ENCODE measurements around the gene CYP1B1. TPM values are rescaled to one million over a fixed set of nuclear protein-coding genes. Genes with fewer than 3 reads are reported as not detected.

The CYP1B1 gene
- polyA plus RNA-seq, 3 donors = 63.2 to 250 (median 162) TPM

DNA sequence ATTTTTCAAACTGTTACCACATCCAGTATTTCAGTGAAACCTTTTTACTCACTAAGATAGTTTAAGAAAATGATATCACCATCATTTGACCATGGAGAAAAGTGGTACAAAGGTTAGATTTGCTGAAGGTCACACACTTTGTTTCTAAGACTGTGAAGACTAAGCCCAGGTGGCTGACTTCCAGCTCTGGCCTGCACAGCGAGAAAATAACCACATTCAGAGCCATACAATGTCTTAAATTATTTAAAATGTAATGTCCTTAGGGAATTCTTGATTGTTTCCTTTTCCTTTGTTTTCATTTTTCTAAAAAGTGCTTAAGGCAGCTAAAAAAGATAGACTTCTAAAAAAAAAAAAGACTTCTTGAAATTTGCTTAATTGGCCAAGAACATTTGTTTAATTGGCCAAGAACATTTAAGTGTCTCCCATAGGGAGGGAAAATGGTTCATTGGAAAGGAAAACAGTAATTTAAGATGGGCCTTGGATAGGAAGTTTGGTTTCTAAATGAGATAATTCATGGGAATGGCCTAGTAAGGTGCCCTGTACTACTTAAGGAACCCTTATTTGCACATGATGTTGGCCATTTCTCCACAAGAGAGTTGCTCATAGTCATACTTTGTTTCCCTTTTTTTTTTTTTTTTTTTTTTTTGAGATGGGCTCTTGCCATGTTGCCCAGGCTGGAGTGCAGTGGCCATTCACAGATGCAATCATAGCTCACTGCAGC is 45.2 kb downstream of the CYP1B1 start:
- Histone ChIP-seq H3K4me1 (ENCODE audit: control insufficient read depth in 1 of 2, insufficient read depth in 2 of 2, low read length in 2 of 2) (no peaks in the 10 kb centered on the region), H3K36me3 (replicated peaks in 1 of 2; ENCODE audit: control insufficient read depth in 1 of 2, insufficient read depth in 2 of 2, low read length in 2 of 2) (no peaks in the 10 kb centered on the region), H4K20me1 (ENCODE audit: insufficient read depth, low read length) (no peaks in the 10 kb centered on the region), H3K4me3 (replicated peaks in 1 of 3; ENCODE audit: low read depth in 2 of 3, low read length in 3 of 3) (no peak overlapping the region), H3K27me3 (ENCODE audit: control insufficient read depth in 2 of 2, insufficient read depth in 2 of 2, low read length in 2 of 2) (peaks cover 6 to 14% of the 10 kb centered on the region in 2 donors), H2AFZ (ENCODE audit: insufficient read depth, low read depth, low read length, poor library complexity, severe bottlenecking) (no peak overlapping the region), H3K27ac (ENCODE audit: low read depth in 1 of 2, low read length in 2 of 2) (no peak overlapping the region), H3K9ac (ENCODE audit: insufficient read depth, low read length, poor library complexity, severe bottlenecking) (no peak overlapping the region), H3K79me2 (ENCODE audit: insufficient read depth, low read length) (no peaks in the 10 kb centered on the region), H3K4me2 (replicated peaks; ENCODE audit: extremely low read depth, low read length, poor library complexity, severe bottlenecking) (no peak overlapping the region), H3K9me3 (replicated peaks in 1 of 2; ENCODE audit: control insufficient read depth in 1 of 2, insufficient read depth in 1 of 2, low read length in 2 of 2) (no peaks in the 10 kb centered on the region)
- H3K27me3 Mint-ChIP-seq (ENCODE audit: low read depth in 3 of 3) = peaks cover 16 to 34% (median 17%) of the 10 kb centered on the region in 3 donors
- no CpG with 5 or more reads among the region's 1 CpG for WGBS (ENCODE audit: insufficient coverage)
- H3K36me3 Mint-ChIP-seq = no peaks in the 10 kb centered on the region
- no peak overlapping the region for H3K4me3 Mint-ChIP-seq
- no peak for DNase-seq
- H3K9me3 Mint-ChIP-seq = peaks cover 0 to 10% (median 0%) of the 10 kb centered on the region in 7 donors
- intact Hi-C loops (cut with micrococcal nuclease) = no loop called here
- H3K4me1 Mint-ChIP-seq = peaks cover 2% of the 10 kb centered on the region
- H3K27ac Mint-ChIP-seq = no peak overlapping the region
- no peak for TF ChIP-seq CTCF (IDR thresholded peaks at IDR 0.05)

GRCh38 chr2:38029512-38029911 is 46.4 kb downstream of the CYP1B1 start:
- no CpG with 5 or more reads among the region's 5 CpGs for WGBS (ENCODE audit: insufficient coverage)
- Histone ChIP-seq H3K27ac (ENCODE audit: low read depth in 1 of 2, low read length in 2 of 2) (no peak overlapping the region), H3K36me3 (replicated peaks in 1 of 2; ENCODE audit: control insufficient read depth in 1 of 2, insufficient read depth in 2 of 2, low read length in 2 of 2) (no peaks in the 10 kb centered on the region), H3K4me1 (ENCODE audit: control insufficient read depth in 1 of 2, insufficient read depth in 2 of 2, low read length in 2 of 2) (no peaks in the 10 kb centered on the region), H3K79me2 (ENCODE audit: insufficient read depth, low read length) (no peaks in the 10 kb centered on the region), H4K20me1 (ENCODE audit: insufficient read depth, low read length) (no peaks in the 10 kb centered on the region), H3K9ac (ENCODE audit: insufficient read depth, low read length, poor library complexity, severe bottlenecking) (no peak overlapping the region), H3K4me2 (replicated peaks; ENCODE audit: extremely low read depth, low read length, poor library complexity, severe bottlenecking) (no peak overlapping the region), H2AFZ (ENCODE audit: insufficient read depth, low read depth, low read length, poor library complexity, severe bottlenecking) (no peak overlapping the region), H3K9me3 (replicated peaks in 1 of 2; ENCODE audit: control insufficient read depth in 1 of 2, insufficient read depth in 1 of 2, low read length in 2 of 2) (no peaks in the 10 kb centered on the region), H3K27me3 (ENCODE audit: control insufficient read depth in 2 of 2, insufficient read depth in 2 of 2, low read length in 2 of 2) (peaks cover 3 to 13% of the 10 kb centered on the region in 2 donors), H3K4me3 (replicated peaks in 1 of 3; ENCODE audit: low read depth in 2 of 3, low read length in 3 of 3) (no peak overlapping the region)
- Mint-ChIP-seq H3K36me3 (no peaks in the 10 kb centered on the region), H3K4me1 (no peaks in the 10 kb centered on the region), H3K9me3 (peaks cover 0 to 10% (median 0%) of the 10 kb centered on the region in 7 donors), H3K4me3 (no peak overlapping the region), H3K27me3 (ENCODE audit: low read depth in 3 of 3) (peaks cover 9 to 32% (median 11%) of the 10 kb centered on the region in 3 donors), H3K27ac (no peak overlapping the region)
- DNase-seq = no peak
- TF ChIP-seq CTCF (IDR thresholded peaks at IDR 0.05) = no peak
- intact Hi-C loops (cut with micrococcal nuclease) = no loop called here
